Measurements from ENCODE around the gene PDCD5. TPM values are rescaled to one million over a fixed set of nuclear protein-coding genes. Genes with fewer than 3 reads are reported as not detected.
"Not testable (repeated sequence)": the region's sequence is repeated elsewhere in the genome, so short reads cannot be mapped to it uniquely, and the experiment has no call there.

The PDCD5 gene, protein sequence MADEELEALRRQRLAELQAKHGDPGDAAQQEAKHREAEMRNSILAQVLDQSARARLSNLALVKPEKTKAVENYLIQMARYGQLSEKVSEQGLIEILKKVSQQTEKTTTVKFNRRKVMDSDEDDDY
- total RNA-seq, result 56.4 TPM

DNA sequence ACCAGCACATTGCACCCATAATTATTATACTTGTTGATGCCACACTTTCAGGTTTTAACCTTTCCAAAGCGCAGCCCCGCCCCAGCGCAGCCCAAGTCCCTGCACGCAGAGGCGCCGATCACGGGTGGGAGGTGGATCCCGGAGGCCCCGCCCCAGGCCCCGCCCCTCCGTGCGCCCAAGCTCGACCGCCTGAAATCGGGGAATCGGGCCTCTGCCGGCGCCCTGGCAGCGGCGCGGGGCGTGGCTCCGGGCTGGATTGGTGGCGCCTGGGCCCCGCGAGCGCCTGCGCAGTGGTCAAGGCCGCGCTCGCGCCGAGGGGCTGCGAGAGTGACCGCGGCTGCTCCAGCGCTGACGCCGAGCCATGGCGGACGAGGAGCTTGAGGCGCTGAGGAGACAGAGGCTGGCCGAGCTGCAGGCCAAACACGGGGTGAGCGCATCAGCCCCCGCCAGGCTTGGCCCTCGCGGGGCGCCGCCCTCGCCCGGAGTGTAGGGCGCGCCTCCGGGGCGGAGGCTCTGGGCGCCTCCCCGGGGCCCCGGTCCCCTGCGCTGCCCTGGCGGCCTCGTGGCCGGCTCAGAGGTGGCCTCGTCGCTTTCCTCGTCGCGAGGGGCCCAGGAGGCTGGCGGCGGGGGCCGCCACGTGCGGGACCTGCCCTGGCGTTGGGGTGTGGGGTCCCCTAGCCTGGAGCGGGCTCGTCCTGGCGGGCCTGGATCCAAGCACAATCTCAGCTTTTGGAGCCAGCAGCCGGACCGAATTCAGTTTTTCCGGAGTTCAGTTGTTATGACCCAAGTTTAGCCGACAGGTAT lies at the start of gene PDCD5:
Gene PDCD5, plus strand, starts transcription at position 290 of the 804 bp plus-strand sequence. Its CDS starts 72 bp downstream, at position 362.
- DNase-seq (ENCODE audit: low spot score), result peak; percentile 97

- no peak for DNase-seq (ENCODE audit: low spot score)
These were observed 48.8 kb upstream of the PDCD5 start for GRCh38 chr19:32532233-32532632.

GRCh38 chr19:32537580-32537979 lies 43.4 kb upstream of the PDCD5 start:
- no peak for DNase-seq (ENCODE audit: low spot score)

DNA sequence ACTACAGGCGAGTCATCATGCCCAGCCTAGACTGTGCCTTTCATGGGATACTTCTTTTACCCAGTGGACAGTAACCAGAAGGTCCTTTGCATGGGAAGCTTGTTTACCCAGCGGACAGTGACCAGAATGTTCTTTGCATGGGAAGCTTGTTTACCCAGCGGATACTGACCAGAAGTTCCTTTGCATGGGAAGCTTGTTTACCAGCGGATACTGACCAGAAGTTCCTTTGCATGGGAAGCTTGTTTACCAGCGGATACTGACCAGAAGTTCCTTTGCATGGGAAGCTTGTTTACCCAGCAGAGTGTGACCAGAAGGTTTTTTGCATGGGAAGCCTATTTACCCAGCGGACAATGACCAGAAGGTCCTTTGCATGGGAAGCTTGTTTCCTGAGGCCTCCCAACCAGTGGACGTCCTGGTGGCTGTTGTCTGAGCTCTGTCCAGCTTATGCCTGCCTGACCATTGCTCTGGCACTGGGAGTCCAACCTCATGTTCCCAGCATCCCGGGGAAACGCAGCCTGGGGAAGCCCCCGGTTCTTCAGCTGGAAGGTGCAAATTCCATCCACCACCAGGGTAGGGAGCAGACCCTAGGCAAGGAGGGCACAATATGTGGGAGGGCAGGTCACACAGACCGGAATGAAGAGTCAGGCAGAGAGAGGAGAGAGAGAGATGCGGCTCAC lies 41.6 kb upstream of the PDCD5 start:
- no peak for DNase-seq (ENCODE audit: low spot score)

DNA sequence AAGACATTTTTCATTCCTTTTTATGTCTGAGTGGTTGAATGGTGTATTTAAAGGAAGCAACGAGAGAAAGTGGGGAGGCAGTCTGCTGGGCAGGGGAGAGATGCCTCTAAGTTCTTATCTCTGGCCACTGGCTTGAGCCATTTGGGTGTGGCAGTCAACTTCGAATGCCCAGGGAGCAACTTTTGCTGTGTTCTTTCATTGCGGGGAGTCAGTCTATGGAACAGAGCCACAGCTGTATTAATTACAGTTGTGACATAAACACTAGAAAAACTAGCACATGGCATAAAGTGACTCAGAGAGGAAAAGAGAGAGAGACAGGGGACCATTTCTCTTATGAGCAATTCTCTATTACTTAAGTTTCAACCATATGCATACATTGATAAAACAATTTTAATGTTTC lies 40.4 kb upstream of the PDCD5 start:
- DNase-seq (ENCODE audit: low spot score), result no peak

DNA sequence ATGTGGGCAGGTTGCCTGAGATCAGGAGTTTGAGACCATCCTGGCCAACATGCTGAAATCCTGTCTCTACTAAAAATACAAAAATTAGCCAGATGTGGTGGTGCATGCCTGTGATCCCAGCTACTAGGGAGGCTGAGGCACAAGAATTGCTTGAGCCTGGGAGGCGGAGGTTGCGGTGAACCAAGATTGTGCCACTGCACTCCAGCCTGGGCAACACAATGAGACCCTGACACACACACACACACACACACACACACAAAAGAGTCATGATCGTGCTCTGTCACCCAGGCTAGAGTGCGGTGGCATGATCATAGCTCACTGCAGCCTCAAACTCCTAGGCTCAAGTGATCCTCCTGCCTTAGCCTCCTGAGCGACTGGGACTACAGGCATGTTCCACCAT lies 39.6 kb upstream of the PDCD5 start:
- DNase-seq (ENCODE audit: low spot score), result not testable (repeated sequence)

DNA sequence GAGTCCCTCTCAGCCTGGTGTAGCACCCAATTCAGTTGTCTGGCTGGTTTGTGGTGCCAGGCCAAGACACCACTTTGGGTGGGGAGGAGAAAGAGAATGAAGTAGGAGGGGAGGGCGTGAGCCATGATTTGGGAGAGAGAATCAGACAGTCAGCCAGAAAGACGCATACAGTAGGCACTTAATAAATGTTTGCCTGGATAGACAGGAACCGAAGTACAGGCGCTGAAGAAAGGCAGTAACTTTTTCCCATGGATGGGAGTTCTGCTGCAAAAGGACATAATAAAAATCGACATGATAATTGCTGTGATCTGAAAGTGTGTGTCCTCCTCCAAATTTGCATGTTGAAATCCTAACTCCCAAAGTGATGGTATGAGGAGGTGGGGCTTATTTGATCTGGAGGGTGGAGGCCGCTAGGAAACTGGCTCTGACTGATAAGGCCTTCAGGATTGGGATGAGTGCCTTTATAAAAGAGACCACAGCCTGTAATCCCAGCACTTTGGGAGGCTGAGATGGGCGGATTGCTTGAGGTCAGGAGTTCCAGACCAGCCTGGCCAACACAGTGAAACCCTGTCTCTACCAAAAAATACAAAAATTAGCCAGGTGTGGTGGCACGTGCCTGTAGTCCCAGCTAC lies 38.4 kb upstream of the PDCD5 start:
- DNase-seq (ENCODE audit: low spot score), result no peak

DNA sequence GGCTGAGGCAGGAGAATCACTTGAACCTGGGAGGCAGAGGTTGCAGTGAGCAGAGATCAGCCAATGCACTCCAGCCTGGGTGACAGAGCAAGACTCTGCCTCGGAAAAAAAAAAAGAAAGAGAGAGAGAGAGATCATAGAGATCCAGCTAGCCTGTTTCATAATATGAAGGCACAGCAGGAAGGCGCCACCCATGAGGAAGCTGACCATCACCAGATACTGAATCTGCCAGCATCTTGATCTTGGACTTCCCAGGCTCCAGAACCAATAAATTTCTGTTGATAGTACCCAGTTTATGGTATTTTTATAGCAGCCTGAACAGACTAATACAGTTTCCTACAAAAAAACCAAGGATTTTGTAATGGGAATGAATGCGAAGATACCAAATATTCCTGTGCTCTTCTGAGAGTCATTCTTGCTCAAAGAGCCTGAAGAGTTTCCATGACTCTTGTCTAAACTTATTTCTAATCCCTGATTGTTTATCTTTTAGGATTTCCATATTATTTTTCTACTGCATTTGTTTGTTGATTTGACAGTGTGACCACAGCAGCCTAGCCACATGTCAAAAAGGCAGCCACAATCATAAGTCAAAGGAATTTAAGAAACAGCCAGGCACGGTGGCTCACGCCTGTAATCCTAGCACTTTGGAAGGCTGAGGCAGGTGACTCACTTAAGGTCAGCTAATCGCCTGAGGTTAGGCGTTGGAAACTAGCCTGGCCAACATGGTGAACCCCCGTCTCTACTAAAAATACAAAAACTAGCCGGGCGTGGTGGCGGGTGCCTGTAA lies 37.7 kb upstream of the PDCD5 start:
- DNase-seq (ENCODE audit: low spot score), result no peak

GRCh38 chr19:32544917-32545316 lies 36.1 kb upstream of the PDCD5 start:
- DNase-seq (ENCODE audit: low spot score), result no peak

GRCh38 chr19:32550666-32551065 lies 30.3 kb upstream of the PDCD5 start:
- DNase-seq (ENCODE audit: low spot score), result no peak

DNA sequence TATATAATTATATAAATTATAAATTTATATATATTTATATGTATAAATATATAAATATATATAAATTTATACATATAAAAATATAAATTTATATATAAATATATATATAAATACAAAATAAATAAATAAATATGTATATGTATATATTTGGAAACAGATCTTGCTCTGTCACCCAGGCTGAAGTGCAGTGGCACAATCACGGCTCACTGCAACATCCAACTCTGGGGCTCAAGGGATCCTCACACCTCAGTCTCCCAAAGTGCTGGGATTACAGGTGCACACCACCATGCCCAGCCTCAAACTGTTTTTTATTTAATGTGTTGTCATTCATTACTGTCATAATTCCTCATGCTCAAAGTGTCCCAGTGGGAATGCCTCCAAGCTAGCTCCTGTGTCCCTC lies 25.2 kb upstream of the PDCD5 start:
- no peak for DNase-seq (ENCODE audit: low spot score)

GRCh38 chr19:32558607-32559228 lies 22.3 kb upstream of the PDCD5 start:
- no peak for DNase-seq (ENCODE audit: low spot score)

DNA sequence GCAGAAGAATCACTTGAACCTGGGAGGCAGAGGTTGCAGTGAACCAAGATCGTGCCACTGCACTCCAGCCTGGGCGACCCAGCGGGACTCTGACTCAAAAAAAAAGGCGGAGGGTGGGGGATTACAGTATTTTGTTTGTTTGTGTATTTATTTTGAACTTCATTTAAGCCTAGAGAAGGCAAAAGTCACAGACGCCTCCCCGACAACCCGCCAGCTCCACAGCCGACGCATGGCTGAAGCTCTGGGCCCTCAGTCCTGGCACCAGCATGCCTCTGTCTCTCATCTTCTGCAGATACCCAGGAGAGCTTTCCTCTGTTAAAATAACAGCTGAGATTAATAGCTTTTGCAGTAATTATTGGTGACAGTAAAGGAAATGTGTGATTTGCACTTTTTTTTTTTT lies 17.2 kb upstream of the PDCD5 start:
- DNase-seq (ENCODE audit: low spot score), result no peak

GRCh38 chr19:32566246-32566830 lies 14.7 kb upstream of the PDCD5 start:
- no peak for DNase-seq (ENCODE audit: low spot score)

DNA sequence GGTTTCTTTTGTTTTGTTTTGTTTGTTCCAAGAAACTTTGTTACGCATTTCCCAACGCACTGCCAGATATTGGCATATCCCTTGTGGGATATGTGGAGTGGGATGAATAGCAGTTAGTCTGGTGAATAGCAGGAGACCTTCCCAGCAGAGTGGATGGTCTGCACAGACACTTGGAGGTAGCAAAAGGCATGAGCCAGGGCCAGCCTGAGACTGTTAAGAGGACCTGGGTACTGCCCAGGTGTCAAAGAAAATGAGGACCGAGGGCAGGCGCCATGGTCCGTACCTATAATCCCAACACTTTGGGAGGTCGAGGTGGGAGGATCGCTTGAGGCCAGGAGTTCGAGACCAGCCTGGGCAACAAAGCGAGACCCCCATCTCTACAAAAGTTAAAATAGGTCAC lies 13.5 kb upstream of the PDCD5 start:
- DNase-seq (ENCODE audit: low spot score), result no peak

DNA sequence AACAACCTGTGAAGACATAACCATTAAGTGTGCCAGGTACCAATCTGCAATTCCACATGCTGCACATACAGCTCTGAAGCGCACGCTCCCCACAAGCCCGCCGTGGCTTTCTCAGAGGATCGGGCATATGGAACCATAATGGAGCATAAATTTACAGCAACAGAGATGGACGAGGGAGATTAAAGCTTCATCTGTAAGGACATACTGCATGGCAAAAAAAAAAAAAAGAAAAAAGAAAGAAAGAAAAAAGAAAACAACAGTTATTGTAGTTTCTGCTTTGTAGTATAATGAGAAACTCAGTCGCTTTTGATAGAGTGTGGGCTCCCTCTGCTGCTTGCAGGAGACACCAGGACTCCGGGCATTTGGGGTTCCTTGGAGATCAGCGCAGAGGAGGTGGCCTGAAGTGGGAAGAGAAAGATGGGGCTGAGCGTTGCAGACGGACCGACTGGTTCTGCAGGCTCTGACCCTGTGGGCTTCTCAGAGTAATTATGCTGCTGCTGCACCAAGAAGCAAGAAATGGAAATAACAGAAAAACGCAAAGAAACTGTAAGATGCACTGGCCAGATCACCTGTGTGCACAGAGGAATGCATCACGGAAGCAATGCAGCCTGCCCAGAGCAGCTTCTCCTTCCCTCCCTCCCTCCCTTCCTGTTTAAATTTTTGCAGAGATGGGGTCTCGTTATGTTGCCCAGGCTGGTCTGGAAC lies 10.8 kb upstream of the PDCD5 start:
- DNase-seq (ENCODE audit: low spot score), result peak; percentile 50

DNA sequence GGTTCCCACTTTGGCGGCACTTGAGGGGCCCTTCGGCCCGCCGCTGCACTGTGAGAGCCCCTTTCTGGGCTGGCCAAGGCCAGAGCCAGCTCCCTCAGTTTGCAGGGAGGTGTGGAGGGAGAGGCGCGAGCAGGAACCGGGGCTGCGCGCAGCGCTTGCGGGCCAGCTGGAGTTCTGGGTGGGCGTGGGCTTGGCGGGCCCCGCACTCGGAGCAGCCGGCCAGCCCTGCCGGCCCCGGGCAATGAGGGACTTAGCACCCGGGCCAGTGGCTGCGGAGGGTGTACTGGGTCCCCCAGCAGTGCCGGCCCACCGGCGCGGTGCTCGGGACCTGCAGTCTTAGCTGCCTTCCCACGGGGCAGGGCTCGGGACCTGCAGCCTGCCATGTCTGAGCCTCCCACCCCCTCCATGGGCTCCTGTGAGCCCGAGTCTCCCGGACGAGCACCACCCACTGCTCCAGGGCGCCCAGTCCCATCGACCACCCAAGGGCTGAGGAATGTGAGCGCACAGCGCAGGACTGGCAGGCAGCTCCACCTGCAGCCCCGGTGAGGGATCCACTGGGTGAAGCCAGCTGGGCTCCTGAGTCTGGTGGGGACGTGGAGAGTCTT lies 9.4 kb upstream of the PDCD5 start:
- not testable (repeated sequence) for DNase-seq (ENCODE audit: low spot score)

DNA sequence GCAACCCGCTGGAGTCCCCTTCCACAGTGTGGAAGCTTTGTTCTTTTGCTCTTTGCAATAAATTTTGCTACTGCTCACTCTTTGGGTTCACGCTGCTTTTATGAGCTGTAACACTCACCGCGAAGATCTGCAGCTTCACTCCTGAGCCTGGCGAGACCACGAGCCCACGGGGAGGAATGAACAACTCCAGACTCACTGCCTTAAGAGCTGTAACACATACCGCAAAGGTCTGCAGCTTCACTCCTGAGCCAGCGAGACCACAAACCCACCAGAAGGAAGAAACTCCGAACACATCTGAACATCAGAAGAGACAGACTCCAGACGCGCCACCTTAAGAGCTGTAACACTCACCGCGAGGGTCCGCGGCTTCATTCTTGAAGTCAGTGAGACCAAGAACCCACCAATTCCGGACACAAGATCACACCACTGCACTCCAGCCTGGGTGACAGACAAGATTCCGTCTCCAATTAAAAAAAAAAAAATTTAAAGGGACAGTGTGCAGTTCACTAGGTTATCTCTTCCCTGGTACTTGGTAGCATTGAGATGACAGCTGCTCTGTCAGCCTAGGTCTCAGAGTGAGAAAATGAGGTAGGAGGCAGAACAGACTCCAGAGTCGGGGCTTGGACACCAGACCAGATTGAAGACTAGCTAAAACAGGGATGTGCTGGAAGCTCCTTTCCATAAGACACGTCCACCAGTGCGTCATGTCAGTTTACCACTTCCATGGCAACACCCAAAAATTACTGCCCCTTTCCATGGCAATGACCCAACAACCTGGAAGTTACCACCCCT lies 8.1 kb upstream of the PDCD5 start:
- DNase-seq (ENCODE audit: low spot score), result not testable (repeated sequence)

DNA sequence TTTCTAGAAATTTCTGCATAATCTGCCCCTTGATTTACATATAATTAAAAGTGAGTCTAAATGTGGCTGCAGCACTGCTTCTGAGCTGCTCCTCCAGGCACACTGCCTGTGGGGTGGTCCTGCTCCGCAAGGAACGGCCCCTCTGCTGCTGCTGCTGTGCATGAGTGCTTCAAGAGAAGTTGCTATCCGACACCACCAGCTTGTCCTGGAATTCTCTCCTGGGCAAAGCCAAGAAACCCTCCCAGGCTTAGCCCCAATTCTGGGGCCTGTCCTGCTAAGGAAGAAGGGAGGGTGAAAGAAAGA lies 7.5 kb upstream of the PDCD5 start:
- no peak for DNase-seq (ENCODE audit: low spot score)
